Measurements from ENCODE around the gene ATN1.

Gene ATN1

GRCh38 chr12:6934110-6934509 lies 6.4 kb downstream of the ATN1 start:
- TF ChIP-seq CTCF (conservative IDR thresholded peaks at IDR 0.05; ENCODE audit: low read length) = no peak
- DNase-seq (ENCODE audit: low read depth) = no peak
- H3K4me3 ChIP-seq (ENCODE audit: low read length) = no peak overlapping the region

- TF ChIP-seq CTCF (conservative IDR thresholded peaks at IDR 0.05; ENCODE audit: low read length) = no peak
- no peak overlapping the region for H3K4me3 ChIP-seq (ENCODE audit: low read length)
- DNase-seq (ENCODE audit: low read depth) = no peak
These were observed 7.8 kb downstream of the ATN1 start for GRCh38 chr12:6935371-6936193.

GRCh38 chr12:6936194-6936635 lies 8.5 kb downstream of the ATN1 start:
- no peak for TF ChIP-seq CTCF (conservative IDR thresholded peaks at IDR 0.05; ENCODE audit: low read length)
- no peak overlapping the region for H3K4me3 ChIP-seq (ENCODE audit: low read length)

GRCh38 chr12:6936636-6937480 lies 9.1 kb downstream of the ATN1 start:
- peak overlapping the region; percentile 70 for H3K4me3 ChIP-seq (ENCODE audit: low read length)
- no peak for TF ChIP-seq CTCF (conservative IDR thresholded peaks at IDR 0.05; ENCODE audit: low read length)
- no peak for DNase-seq (ENCODE audit: low read depth)

More at GRCh38 chr12:6936194-6936635, 8.5 kb downstream of the ATN1 start:
- no peak for DNase-seq (ENCODE audit: low read depth)

GRCh38 chr12:6937481-6938352 lies 10.0 kb downstream of the ATN1 start:
- peak; percentile 91 for DNase-seq (ENCODE audit: low read depth)
- peak overlapping the region; percentile 70 for H3K4me3 ChIP-seq (ENCODE audit: low read length)
- peak; percentile 85 for TF ChIP-seq CTCF (conservative IDR thresholded peaks at IDR 0.05; ENCODE audit: low read length)

- peak overlapping the region; percentile 70 for H3K4me3 ChIP-seq (ENCODE audit: low read length)
- DNase-seq (ENCODE audit: low read depth) = no peak
- TF ChIP-seq CTCF (conservative IDR thresholded peaks at IDR 0.05; ENCODE audit: low read length) = no peak
These were observed 10.8 kb downstream of the ATN1 start for GRCh38 chr12:6938353-6939190.
